Measurements from ENCODE around the gene AKAP12.

DNA sequence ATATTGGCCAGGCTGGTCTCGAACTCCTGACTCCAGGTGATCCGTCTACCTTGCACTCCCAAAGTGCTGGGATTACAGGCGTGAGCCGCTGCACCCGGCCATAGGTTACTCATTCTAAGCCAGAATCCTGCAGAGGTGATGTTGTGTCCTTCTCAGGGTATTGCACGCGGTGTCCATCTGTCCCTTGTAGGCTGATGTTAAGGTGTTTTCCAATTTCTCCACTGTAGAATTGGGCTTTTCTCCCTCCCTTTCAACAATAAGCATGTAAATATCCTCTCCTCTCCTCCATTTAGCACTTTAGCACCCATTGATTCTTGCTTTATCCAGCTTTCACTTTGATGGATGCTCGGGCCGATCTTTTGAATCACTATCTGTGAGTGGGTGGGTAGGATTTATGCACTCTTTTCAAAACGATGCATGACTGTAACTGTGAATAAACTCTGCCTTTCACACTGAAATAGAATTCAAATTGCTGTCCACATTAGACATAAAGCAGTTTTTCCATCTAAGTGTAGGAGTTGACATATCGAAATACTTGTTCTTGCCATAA is 99.0 kb downstream of the AKAP12 start:
- TF ChIP-seq, protein P1, sequence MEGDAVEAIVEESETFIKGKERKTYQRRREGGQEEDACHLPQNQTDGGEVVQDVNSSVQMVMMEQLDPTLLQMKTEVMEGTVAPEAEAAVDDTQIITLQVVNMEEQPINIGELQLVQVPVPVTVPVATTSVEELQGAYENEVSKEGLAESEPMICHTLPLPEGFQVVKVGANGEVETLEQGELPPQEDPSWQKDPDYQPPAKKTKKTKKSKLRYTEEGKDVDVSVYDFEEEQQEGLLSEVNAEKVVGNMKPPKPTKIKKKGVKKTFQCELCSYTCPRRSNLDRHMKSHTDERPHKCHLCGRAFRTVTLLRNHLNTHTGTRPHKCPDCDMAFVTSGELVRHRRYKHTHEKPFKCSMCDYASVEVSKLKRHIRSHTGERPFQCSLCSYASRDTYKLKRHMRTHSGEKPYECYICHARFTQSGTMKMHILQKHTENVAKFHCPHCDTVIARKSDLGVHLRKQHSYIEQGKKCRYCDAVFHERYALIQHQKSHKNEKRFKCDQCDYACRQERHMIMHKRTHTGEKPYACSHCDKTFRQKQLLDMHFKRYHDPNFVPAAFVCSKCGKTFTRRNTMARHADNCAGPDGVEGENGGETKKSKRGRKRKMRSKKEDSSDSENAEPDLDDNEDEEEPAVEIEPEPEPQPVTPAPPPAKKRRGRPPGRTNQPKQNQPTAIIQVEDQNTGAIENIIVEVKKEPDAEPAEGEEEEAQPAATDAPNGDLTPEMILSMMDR (IDR thresholded peaks at IDR 0.05): no peak
- TF ChIP-seq OVOL2 (CRISPR knock-in tag; IDR thresholded peaks at IDR 0.05; ENCODE audit: borderline replicate concordance) (no peak), GABPB1 (CRISPR knock-in tag; IDR thresholded peaks at IDR 0.05) (no peak), NFYB (CRISPR knock-in tag; conservative IDR thresholded peaks at IDR 0.05; ENCODE audit: low read depth) (no peak), IRF2 (CRISPR knock-in tag; IDR thresholded peaks at IDR 0.05; ENCODE audit: borderline replicate concordance, low read depth) (no peak), JUN (CRISPR knock-in tag; IDR thresholded peaks at IDR 0.05) (no peak), ZNF138 (CRISPR knock-in tag; conservative IDR thresholded peaks at IDR 0.05) (no peak)

Measured in WTC11 (cell line).